Brain pericyte (primary cell): ENCODE measurements around the gene MTMR3.

Experiments used
- DNase-seq: peaks from one replicate; pipeline ENCODE4 v3.0.0-alpha.2; 2012; ENCODE audit warnings: low read depth, low spot score

Gene MTMR3

DNA sequence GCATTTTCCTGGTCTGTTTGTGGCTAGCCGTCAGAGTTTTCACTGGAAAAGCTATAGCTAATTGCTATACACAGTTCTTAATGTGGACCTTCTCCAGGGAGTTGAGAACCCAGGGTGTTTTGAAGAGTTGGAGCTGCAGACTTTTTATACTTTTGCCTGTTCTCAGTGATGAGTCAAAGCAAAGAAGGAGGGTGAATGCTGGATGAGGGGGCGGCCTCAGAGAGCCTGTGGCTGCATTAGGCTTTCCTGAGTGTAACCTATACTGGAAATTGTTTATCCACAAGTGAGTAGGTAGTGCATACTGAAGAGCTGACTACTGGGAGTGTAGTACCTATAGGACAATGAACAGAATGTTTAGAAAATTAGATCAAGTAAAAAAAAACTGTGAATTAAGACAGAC lies 117.6 kb downstream of the MTMR3 start:
- no peak for DNase-seq

DNA sequence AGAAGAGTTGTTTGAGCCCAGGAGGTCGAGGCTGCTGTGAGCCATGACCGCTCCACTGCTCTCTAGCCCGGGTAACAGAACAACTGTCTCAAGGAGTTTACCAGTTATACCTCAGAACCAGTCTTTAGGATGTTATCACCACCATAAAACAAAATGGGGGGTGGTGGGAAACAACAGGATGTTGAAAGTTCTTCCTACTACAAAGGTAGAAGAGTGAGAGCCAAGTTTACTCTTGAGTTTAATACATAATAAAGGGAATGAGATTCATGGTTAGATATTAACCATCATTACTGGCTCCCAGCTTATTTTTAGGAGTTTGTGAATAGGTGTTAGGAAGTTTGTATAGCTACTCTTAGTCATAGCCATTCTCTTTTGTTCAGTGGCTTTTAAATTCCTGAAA lies 118.5 kb downstream of the MTMR3 start:
- DNase-seq: no peak

DNA sequence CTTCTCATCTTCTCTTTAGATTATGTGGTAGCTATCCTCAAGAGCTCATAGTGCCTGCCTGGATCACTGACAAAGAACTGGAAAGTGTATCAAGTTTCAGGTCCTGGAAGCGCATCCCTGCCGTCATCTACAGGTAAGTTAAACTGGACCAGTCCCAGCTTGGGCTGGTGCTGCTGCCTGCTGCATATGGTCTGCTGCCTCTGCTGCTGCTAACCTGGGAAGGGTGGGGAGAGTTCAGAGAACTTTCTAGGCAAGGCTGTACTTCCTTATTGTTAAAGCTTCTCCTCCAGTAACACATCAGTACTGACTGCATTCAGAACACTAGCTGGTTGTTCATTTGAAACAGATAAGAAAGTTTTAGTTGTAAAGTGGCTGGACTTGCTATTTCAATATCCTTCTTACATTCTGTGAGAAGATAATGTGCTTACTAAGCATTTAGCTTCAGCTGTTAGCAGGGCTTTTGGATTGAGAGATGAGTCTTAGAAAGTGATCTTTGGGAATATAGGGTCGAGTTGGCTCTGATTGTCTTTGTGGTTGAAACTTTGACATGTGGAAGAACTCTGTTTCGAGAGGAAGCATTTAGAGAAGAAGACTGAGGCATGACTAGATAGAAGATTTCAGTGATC lies 120.0 kb downstream of the MTMR3 start:
- no peak for DNase-seq

DNA sequence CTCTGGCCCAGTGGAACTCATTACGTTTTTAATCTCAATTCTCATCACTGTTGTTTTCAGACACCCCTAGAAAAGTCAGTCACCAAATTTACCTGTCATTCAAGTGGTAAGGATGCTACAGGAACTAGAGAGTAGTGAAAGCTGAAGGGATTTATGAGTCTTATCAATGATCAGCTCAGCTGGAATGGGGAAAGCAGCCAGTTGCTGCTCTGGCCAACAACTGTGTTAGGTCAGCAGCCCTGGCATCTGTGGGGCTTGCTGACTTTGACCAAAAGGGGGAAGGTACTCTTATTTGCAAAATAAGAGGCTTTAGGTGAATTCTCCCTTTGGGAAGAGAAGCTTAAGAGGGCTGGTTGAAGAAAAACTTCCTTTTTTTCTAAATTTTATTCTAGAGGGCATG lies 121.1 kb downstream of the MTMR3 start:
- no peak for DNase-seq

DNA sequence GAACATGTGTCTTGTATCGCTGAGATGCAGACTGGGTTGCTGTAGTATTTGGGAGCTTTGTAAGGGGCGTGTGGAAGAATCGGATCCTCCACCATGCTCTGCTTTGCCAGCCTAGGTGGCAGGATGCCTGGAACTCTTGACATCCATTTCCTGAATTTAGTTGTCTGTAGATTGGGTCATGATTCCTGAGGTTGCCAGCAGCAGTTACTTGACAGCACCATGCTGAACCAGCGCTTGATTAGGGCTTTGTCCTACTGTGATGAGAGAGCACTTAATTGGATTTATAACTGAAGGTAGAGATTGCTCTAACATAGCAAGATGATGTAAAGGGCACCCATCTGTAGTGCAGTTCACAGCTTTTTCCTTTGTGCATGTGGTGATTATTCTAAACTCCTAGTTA lies 121.7 kb downstream of the MTMR3 start:
- no peak for DNase-seq

DNA sequence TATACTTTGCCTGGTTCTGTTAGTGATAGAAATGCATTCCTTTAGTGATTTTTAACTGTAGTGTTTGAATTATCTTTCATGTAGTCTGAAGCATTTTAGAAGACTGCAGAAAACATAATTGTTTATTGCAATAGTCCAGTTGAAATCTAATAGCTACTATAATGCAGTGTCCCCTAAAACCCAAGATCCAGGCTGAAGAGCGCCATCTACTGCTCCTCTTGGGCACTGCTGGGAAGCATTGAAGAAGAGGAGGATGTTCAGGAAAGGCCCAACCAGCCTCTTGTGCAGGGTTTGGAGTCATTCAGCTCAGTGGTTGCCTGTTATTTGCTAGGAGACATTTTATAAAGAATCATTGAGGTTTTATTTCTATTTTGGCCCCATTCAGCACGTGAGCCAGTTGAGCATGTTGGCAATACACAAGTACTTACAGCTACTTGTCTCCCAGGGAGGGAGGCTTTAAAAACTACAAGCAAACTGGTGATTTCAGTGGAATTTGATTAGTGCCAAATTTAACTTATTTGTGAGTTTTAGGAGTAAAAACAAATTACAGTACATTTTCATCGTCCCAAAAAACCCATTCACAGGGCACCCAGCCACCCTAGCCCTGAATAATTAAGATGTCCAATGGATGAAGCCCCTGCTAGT lies 122.4 kb downstream of the MTMR3 start:
- DNase-seq: peak; percentile 26

DNA sequence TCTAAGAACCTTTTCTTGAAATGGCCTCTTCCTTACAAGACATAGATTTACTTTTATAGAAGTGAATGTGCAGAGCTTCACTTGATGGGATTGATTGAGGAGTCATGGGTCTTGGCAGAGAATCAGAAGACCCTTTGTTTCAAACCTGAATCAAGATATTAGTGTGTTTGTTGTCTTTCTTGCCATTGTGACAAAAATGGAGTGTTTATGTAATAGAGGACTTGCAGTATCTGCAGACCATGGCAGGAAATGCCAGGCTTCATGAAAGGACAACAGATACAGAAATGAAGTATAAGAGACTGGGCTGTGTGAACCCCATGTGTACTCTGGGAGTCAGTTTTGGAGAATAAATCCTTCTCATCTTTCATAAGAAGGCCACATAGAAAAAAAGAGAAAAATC lies 124.4 kb downstream of the MTMR3 start:
- no peak for DNase-seq

DNA sequence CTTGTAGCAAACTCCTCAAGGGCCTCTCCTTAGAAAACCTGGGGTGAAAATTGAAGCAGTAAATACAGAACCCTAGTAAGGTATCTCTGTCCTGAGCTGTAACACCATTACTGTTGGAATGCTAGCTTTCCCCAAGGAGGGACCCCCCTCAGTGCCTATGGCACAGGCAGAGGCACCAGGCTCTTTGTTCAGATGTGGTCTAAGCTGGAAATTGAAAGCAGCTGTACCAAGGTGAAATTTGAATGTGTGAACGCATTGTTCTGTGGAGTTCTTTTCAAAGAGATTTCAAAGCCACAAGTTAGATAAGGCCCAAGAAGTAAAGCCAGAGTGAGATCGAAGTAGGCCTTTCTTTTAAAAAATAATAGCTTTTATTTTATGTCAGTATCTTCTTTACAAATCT lies 125.4 kb downstream of the MTMR3 start:
- no peak for DNase-seq

DNA sequence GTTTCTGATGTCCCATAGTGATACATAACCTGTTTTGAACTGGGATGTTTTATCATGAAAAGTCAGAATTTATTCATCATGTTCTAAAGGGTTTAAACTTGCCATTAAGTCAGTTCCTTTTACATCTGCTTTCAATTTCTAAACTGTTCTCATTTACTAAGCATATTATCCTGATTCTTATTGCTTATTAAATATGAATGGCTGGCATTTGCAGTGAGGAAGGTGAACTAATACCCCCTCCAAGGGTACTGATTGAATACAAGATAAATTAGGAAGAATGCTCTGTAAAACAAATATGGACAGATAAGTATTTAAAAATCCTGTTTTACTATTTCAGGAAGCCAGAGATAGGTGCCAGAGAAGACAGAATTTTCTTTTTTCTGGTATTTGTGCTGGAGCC lies 126.5 kb downstream of the MTMR3 start:
- no peak for DNase-seq

DNA sequence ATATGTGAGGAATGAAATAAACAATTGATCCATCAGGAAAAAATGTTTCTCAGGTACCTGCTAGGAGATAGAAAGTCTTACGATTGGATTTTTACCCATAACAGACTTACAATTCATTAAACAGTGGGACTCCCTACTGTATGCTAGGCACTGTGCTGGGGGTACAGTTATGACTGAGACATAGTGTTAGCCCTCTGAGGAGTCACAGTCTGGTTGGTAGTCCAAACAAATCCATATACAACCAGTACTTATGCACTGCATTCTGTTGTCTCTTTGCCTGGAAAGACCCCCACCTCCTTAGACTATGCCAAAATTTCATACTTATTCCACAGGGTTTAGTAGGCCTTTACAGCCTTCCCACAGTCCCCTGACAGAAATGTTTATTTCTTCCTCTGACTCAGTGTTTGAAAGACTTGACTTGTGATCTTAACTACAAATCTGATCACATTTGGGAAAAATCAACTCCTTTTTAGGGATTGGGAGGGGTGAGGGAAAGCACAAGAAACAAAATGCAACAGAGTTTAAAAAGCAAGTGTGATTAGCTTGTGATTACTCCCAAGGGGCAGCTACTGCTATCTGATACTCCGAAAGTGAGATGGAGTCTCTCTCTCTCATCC lies 127.9 kb downstream of the MTMR3 start:
- DNase-seq: no peak

DNA sequence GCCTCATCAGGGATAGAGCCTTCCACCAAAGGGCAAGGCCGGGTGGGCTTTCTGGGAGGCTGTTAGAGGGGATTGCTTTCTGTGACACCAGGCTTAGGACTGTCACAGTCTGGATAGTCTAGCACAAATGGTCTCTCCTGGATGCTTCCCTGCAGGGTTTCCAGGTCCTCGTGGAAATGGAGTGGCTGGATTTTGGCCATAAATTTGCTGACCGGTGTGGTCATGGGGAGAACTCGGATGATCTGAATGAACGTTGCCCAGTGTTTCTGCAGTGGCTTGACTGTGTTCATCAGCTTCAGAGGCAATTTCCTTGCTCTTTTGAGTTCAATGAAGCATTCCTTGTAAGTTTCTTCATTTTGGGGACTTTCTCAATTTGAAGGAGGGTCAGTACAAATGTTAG lies 130.2 kb downstream of the MTMR3 start:
- no peak for DNase-seq

DNA sequence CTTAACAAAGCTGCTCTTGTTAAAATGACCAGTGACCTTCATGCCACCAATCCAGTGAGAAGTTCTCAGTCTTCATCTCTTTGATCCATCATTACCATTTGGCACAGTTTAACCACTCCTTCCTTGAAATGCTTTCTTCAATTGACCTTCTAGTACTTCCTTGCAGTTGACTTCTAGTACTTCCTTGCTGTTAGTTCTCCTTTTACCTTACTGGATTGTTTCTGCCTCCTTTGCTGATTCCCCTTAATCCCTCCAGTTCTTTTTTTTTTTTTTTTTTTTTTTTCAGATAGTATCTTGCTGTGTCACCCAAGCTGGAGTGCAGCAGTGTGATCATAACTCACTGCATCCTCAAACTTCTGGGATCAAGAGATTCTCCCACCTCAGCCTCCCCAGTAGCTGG lies 131.3 kb downstream of the MTMR3 start:
- DNase-seq: no peak

DNA sequence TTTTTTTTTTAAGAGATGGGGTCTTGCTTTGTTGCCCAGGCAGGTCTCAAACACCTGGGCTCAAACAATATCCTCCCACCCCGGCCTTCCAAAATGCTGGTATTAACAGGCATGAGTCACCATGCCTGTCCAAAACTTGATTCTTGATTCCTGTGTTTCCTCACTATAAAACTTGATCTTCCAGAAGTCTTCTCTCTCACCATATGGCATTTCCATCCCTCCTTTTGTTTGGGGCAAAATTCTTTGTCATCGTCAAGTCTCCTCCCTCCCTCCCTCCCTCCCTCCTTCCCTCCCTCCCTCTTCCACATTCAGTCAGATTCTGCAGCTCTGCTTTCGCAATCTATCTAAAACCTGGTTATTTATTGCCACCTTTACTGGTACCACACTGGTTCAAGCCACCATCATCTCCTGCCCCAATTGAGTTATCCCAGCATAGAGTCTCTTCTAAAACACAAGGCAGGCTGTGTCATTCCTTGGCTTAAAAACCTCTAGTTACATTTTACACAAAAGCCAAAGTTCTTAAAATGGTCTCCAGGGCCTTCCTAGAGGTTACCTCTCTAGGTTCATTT lies 132.3 kb downstream of the MTMR3 start:
- no peak for DNase-seq

DNA sequence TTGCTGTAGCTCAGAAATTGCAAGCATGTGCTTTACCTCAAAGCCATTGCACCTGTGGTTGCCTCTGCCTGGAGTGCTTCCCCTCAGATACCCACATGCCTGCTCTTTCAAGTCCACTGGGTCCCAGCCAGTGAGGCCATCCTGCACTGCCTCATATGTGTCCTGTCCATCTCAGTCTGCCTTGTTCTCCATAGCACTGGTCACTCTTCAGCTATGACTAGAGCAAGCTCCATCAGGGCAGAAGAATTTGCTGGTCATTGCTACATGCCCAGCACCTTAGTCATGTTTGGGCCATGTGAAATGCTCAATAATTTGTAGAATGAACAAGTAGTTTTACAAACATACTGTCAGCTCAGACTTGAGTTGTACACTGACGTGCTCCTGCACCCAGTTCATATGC lies 132.9 kb downstream of the MTMR3 start:
- no peak for DNase-seq

DNA sequence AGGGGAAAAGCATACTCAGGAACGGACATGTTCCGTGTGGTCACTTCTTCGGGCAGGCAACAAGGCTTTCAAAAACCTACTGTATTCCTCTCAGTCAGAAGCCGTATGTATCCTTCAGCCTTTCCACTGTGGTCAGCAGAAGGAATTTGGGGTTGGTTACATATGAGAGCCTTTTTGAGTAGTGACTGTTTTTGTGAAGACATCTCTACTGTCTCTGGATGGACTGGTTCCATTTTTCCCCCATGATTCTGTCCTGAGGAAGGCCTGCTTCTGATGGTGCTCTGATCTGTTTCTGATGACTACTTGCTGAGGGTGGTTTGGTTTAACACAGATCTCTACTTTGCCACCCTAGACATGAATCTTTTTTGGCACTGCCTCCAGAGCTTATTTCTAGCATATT lies 133.6 kb downstream of the MTMR3 start:
- DNase-seq: no peak

DNA sequence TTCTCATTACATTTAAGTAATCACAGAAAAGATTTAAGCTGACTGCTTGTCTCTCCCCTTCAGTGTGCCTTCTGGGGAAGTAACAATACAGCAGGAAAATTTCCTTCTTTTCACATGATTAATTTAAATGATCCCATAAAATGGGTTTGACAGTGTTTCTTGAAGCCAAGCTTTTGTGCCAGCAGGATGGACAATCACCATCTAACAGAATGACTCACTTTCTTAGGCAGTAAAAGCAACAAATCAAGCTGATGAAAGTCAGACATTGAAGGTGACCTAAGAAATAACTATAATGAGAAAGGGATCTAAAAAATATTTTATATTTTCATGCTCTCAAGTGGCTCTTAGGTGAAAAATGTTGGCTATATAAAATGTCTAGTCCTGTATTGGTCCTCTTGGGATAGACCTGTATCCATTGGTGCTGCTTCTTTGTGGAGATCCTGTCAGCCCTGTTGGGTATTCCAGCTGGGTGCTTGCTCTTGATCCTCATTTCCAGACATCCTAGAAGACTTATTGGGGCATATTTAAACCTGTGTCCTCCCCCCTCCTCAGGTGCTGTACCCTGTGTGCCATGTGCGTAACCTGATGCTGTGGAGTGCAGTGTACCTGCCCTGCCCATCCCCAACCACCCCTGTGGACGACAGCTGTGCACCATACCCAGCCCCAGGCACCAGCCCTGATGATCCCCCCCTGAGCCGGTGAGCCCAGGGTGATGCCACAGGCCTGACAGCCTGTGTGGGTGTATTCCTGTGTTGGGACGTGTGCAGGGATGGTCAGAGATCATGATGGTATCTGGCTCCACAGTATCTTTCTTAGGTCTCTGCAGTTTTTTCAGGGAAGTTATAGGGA lies 134.6 kb downstream of the MTMR3 start:
- no peak for DNase-seq

DNA sequence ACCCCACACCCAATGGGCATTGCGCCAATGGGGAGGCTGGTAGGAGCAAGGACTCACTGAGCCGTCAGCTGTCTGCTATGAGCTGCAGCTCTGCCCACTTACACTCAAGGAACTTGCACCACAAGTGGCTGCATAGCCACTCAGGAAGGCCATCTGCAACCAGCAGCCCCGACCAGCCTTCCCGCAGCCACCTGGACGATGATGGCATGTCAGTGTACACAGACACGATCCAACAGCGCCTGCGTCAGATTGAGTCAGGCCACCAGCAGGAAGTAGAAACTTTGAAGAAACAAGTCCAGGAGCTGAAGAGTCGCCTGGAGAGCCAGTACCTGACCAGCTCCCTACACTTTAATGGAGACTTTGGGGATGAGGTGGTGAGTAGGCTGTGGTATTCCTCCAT lies 137.5 kb downstream of the MTMR3 start:
- no peak for DNase-seq

DNA sequence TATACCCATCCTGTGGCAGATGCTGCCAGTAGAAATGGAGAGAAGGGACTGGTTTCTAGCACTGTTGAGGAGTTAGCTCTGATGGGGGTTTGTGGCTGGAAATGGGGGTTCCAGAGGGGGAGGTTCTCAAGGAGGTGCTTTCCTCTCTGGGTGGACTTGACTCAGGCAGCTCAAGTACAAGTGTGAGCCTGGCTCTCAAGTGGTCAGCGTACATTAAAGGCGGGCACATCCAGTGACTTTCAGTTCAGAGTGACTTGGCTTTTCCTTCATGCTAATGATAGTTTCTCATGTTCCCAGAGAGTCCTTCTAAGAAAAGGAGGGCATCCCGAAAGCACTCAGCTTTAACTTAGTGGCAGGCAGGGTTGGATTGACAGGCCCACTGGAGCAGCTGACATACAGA lies 138.4 kb downstream of the MTMR3 start:
- no peak for DNase-seq

DNA sequence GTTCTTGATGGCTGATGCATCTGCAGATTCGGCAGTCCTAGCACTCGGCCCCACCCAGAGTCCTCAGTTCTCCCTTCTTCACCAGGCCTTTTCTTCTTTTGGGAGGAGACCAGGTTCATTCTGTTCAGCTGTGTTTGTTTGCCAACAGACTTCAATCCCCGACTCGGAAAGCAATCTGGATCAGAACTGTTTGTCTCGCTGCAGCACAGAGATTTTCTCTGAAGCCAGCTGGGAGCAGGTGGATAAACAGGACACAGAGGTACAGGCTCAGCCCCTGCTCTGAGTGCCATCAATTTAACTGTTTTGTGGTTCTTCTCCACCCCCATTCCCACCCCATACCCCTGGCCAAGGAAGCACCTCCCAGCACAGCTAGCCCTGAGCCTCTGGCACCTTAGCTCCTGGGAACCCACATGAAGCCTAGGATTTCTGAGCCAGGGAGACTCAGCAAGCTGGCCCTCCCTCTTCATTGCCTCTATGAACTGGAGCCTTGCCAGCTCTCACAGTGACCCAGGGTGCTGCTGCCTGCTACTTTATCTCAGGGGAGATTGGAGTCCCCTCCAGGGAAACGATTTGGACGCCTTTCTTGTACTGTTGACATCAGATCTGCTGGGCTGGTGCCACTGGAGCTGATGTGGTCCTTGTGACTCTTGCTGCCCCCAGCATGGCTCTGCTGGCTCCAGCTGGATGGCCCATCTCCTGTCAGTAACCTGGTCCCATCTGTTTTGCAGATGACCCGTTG lies 139.1 kb downstream of the MTMR3 start:
- no peak for DNase-seq

DNA sequence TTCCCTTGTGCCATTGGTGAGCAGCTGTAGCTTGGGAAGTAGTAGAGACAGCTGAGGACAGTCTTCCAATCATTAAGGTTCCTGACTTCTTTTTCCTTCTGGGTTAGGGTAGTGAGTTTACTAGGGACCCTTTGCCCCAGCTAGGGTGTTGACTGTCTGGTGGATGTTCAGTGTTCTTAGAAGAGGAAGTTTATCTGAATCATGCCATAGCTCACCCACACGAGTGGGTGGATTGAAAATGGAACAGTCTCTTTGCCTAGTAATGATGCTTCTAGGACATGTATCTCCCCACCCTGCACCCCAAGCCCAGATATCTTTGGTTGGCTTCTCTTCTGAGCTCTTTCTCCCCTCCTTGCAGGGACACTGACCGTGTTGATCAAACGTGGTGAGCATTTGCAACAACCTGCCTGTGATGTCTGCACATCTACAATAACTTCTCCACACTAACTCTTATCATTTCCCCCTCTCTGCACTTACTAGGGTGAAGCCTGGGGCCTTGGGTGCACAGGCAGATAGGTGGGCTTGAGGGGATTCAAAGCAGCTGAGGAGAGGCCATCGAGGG lies 140.2 kb downstream of the MTMR3 start:
- no peak for DNase-seq

DNA sequence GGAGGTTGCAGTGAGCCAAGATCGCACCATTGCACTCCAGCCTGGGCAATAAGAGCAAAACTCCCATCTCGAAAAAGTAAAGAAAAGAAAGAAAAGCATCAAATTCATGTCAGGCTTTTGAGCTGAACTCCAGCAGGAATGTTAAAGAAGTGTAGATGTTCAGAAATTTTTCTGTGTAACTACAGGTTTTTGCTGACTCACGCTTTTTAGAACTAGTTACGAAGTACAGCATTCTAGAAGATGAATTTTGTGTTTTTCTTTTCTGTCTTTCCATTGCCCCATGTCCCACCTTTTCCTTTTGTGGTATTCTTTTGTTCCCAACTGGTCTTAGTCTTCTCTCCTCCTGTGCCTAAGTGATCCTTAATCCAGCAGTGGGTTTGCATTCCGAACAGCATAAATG lies 141.3 kb downstream of the MTMR3 start:
- no peak for DNase-seq
